Endothelial cell of umbilical vein (primary cell): ENCODE measurements around the gene BPHL.
"Not testable (repeated sequence)": the region's sequence is repeated elsewhere in the genome, so short reads cannot be mapped to it uniquely, and the experiment has no call there.

Experiments
- CTCF ChIP-seq, 2 donors: IDR thresholded peaks; 1 replicate in 1 of 2; 2 replicates in 1 of 2; pipeline ENCODE4 v1.5.1; 2011; ENCODE audit warnings: low read length in 2 of 2, mild to moderate bottlenecking in 2 of 2, moderate library complexity in 2 of 2, control low read depth in 1 of 2, inconsistent platforms in 1 of 2, low read depth in 1 of 2; ENCODE audit not compliant: insufficient read depth in 1 of 2; ENCODE audit errors: extremely low read depth in 1 of 2
- EZH2 ChIP-seq: IDR thresholded peaks from 2 replicates; pipeline ENCODE4 v1.6.1; 2012; ENCODE audit warnings: borderline replicate concordance, low read depth, mild to moderate bottlenecking, moderate library complexity, low read length, inconsistent platforms; ENCODE audit not compliant: severe bottlenecking
- FOS ChIP-seq: IDR thresholded peaks from 2 replicates; pipeline ENCODE4 v1.6.1; 2011; ENCODE audit warnings: mild to moderate bottlenecking, low read length, moderate library complexity, borderline replicate concordance; ENCODE audit not compliant: insufficient read depth
- GATA2 ChIP-seq: IDR thresholded peaks from 2 replicates; pipeline ENCODE4 v1.7.0; 2011; ENCODE audit warnings: low read depth, mild to moderate bottlenecking, moderate library complexity, mixed read lengths, low read length; ENCODE audit not compliant: insufficient read length, insufficient read depth
- MYC ChIP-seq: IDR thresholded peaks from one replicate; pipeline ENCODE4 v1.6.1; 2011; ENCODE audit warnings: mild to moderate bottlenecking, low read depth, low read length
- POLR2A ChIP-seq: IDR thresholded peaks from 2 replicates; pipeline ENCODE4 v1.6.1; 2012; ENCODE audit warnings: low read depth, mild to moderate bottlenecking, control low read depth, low read length
- POLR2AphosphoS5 ChIP-seq: IDR thresholded peaks from 2 replicates; pipeline ENCODE4 v1.6.1; 2012; ENCODE audit warnings: low read depth, mild to moderate bottlenecking, control low read depth, low read length, moderate library complexity; ENCODE audit not compliant: insufficient read depth

DNA sequence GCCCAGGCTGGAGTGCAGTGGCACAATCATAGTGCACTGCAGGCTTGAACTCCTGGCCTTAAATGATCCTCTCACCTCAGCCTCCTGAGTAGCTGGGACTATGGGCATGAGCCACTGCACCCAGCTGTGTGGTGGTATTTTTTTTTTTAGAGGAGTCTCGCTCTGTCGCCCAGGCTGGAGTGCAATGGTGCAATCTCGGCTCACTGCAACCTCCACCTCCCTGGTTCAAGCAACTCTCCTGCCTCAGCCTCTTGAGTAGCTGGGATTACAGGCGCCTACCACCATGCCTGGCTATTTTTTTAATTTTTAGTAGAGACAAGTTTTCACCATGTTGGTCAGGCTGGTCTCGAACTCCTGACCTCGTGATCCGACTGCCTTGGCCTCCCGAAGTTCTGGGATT, 39.6 kb upstream of the BPHL start:
- not testable (repeated sequence) for TF ChIP-seq CTCF (IDR thresholded peaks at IDR 0.05; ENCODE audit: extremely low read depth in 1 of 2, insufficient read depth in 1 of 2, low read depth in 1 of 2, low read length in 2 of 2); POLR2AphosphoS5; EZH2; POLR2A; FOS; GATA2; MYC
